GM21423 (cell line): ENCODE data around the gene HRG.
"Not testable (repeated sequence)": the region's sequence is repeated elsewhere in the genome, so short reads cannot be mapped to it uniquely, and the experiment has no call there.

Experiments used
- ATAC-seq: cut with Tn5 transposase; IDR thresholded peaks from one replicate; pipeline ENCODE4 v1.9.1; 2021; ENCODE audit warnings: mild to moderate bottlenecking, moderate library complexity; ENCODE audit not compliant: unreplicated experiment

The HRG gene

GRCh38 chr3:186665625-186666188 lies at the start of gene HRG:
TSS of gene HRG (plus strand) at chr3:186666014. CDS start at chr3:186666032, 18 bp downstream.
- no peak for ATAC-seq

DNA sequence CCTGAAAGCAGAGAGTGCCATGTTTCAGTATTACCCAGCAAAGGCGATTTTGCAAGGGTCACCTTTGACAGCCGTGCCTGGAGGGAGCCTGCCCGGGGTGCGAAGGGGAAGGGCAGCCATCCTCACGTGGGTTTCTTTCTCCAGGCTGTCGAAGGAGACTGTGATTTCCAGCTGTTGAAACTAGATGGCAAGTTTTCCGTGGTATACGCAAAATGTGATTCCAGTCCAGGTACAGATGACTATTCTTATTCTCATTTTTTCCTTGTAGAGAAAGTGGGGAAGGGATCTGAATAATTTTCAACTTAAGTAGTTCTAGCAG lies 49.6 kb upstream of the HRG start:
- ATAC-seq, result no peak

- ATAC-seq, result peak; percentile 95
These were observed 48.5 kb upstream of the HRG start for GRCh38 chr3:186617036-186617946.

DNA sequence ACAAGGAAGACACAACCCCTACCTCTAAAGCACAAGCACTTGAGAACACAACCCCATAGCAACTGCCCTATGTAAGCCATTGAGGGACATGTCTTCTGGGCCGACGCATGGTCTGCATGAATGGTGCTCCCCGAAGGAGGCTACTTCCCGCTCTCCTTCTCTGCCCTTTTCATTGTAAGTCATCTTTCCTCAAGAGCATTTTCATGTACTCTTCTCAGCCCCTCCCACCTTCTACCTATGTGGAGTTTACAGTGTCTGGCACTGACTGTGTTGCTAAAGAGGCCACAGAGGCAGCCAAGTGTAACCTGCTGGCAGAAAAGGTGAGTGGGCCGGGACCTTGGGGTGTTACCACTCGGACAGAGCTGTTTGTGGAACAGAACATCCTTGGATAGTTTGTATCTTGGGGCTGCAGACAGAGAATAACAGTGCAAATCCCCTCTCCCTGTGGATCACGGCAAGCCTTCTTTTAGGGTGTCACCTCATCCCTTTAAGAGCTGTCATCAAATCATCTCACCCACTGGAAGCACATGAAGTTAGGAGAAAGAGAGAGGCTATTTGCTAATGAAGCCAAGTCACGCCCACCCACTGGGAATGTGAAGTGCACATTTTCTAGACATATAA lies 47.4 kb upstream of the HRG start:
- no peak for ATAC-seq

- ATAC-seq, result no peak
These were observed 46.0 kb upstream of the HRG start for GRCh38 chr3:186619787-186620212.

GRCh38 chr3:186620213-186621092 lies 45.4 kb upstream of the HRG start:
- no peak for ATAC-seq

DNA sequence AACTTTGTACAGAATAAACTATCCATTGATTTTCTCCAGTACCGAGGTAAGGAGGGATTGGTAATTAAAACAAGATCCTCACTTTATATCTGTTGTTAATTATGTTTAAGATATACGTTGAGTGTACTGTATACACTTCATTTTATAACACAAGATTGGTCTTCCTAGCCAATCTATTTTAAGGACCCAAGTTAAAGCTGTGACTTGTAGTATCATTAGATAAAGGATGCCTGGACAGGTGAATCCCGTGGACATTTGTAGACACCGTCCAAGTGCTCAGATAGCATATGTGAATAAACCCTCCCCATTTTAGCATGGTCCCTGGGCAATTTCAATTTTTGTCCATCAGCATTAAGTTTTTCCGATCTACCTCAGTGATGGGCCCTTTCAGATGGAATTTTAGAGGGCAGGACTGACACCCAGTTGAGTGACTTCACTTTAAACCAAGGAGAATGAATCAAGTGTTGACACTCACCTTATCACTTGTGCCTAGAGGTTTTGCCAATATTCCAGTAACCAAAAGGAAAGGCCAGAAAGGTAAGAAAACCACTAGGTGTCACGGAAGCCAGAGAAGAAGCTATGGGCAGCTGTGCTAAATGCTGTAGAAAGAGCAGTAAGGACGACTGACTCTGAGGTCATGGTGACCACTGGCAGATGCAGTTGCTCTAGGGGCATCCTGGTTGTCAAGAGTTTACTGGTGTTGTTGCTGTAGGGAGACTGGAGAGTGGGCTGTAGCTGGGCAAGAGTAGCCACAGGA lies 43.7 kb upstream of the HRG start:
- ATAC-seq, result no peak

DNA sequence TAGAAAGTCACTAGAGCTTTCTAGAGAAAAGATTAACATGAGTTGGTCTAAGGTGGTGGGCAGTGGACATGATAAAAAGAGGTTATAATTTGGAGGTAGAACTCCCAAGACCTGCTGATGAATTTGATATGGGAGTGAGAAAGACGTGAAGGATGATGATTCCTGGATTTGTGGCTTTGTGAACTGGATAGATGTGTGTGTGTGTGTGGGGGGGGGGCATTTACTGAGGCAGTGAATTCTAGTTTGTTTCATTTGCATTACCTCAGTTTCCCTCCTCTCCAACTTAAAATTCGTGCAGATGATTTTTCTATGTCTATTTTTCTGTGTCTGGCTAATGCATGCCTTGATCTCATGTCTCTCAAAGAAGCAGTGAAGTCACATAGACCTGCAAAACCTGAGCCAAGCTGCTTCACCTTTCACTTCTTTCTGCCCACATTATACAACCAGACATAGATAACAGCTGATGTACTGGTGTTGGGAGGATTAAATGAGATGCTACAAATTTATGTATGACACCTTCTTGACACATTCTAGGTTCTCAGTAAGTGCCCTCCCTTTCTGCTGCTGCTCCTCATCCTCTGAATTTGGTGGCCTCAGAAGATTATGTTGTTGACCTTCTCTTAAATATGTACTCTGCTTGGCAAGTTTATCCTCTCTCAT lies 43.0 kb upstream of the HRG start:
- no peak for ATAC-seq

DNA sequence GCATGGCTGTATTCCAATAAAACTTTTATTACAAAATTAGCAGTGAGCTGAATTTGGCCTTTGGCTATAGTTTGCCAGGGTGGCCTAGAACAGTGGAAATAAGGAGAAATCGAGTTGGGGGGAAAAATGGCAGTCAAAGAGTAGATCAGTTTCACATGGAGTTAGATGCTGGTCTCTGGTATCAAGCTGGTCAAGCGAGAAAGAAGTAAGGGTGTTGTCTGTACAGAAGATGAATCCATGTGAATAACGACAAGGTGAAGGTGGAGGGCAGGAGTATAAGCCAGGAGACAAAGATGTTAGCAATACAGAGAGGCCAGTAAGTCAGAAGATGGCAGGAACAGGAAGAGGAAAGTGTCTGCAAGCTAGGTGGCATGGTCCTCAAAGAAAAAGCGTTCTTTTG lies 41.2 kb upstream of the HRG start:
- no peak for ATAC-seq

DNA sequence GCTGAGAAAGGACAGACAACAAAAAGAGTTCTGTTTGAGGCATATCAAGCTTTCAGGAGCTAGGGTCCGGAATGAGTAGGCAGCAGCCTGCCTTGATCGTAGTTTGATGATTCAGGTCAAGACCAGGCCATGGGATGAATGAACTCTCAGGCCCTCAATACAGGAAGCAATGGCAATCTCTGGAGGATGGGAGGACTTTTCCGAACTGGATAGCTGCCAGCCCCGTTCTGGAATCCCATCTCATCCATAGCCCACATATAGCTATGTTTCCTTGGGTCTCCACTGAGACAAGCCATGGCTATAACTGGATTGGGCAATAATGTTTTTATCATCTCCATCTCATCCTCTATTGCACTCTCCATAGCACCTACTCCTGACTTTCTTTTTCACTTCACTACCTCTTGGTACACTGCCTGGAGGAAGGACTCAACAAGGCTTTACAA lies 40.2 kb upstream of the HRG start:
- no peak for ATAC-seq

DNA sequence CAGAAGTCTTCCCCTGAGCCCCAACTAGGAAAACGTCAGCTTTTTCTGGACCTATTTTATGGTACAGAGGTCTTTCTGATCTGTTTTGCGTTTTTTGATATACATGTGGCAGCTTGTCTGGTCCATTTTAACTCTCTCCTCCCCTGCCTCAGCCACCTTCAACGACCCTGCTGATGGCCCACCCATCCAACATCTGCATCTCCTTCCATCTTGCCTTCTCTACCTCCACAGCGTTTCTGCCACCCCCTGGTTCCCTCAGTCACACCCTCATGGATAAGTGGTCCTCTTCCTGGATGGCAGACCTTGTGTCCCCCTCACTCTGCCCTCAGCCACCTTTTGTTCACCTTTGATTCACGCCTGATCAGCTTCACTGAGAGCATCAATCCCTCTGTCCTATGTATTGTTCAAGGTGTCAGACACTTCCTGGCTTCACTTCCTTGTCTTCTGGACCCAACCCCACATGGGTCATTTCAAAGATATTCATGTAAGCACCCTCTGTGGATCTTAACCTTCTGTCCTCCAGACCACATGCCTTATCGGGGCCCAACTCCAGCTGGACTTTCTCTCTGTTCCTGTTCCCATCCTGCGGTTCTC lies 39.5 kb upstream of the HRG start:
- ATAC-seq, result no peak

DNA sequence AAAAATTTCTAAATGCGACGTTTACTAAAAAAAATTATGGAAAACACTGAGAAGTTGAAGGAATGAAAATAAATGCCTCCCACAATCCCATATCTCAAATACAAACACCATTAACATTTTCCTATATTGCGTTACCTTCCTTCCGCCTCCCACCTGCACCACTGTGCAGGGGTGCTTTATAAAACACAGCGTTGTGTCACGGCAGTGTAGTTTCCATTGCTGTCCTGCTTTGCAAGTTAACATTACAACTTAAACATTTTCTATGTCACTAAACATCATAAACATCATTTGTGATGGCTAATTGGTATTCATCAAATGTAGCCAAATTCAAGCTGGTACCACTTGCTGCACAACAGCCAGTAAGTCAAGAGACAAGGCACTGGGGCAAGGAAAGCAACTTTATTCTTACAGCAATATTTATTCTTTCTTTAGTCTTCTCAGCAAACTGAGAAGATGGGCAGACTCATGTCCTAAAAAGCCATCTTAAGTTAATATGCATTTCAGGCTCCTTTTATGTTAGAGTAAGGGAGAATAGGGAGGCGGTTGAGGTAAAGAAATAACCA lies 37.9 kb upstream of the HRG start:
- ATAC-seq, result no peak

GRCh38 chr3:186628756-186629155 lies 37.1 kb upstream of the HRG start:
- no peak for ATAC-seq

DNA sequence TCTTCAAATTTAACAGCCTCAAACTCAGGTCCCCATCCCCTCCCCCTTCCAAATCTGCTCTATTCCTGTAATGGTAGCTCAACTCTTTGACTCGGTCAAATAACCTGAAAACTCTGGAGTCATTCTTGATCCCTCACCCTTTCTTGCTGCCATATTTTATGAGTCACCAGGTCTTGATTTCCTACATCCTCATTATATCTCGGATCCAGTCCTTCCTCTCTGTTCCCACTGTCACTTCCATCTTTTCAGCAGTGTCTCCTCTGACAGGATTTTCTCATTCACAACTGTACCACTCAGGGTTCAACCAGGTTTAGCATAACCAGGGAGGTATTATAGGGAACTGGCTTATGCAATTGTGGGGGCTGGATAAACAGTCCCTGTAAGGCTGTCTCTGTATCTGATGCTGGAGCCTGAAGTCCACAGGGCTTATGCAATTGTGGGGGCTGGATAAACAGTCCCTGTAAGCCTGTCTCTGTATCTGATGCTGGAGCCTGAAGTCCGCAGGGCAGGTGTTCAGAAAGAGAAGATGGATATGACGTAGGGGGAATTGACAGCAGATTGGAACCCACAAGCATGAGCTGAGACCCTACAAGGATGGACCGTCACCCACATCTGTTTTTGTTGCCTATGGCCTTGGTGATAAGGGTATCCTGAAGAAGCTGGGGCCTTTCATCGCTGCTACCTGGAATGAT lies 34.7 kb upstream of the HRG start:
- ATAC-seq, result no peak

DNA sequence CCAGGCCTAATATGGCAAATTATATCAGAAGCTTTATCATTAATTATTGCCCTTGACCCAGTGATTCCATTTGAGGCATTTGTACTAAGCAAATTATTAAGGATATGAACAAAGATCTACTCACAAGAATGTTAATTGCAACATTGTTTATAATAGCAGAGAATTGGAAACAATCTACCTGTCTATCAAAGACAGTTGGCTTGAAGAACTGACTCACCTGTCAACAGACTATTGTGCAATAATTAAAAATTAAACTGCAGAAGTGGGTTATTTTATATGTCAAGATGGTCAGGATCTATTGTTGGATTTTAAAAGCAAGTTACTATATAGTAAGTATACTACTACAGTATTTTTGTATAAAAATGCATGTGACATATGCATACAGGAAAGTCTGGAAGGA lies 32.3 kb upstream of the HRG start:
- ATAC-seq, result no peak

DNA sequence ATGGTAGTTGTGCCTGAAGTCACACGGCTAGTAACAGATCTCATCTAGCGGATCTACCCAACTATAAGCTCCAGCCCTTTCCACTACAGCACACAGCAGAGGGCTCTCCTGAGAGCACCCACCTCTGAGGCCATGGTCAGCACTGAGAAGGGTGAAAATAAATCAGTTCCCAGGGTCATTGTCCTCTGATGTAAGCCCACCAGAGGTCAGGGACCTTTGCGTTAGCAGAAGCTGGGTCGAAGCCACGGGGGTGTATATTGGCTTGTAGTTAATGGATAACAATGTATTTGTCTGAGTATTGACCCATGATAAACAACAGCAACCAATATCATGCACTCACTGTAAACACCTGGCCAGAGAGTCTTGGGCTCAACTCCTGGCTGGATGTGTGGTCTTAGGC lies 31.6 kb upstream of the HRG start:
- ATAC-seq, result not testable (repeated sequence)

- no peak for ATAC-seq
These were observed 30.3 kb upstream of the HRG start for GRCh38 chr3:186635532-186635931.

DNA sequence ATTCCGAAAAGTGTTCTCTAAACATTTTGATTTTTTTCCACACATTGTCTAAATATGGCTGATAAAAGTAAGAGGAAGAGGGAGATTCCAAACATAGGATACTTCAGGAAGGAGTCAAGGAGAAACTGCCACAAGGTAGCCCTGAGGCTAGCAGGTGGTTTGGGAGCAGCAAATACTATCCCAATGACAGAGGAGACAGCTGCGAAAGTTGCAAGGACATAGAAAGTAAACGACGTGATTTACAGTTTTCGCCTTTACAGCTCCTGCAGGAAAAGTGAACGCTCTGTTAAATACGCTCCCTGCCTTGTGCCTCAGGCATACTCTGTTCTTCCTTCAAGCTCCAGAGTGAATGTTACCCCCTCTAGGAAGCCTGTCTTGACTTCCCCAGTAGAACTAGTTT lies 29.3 kb upstream of the HRG start:
- no peak for ATAC-seq

DNA sequence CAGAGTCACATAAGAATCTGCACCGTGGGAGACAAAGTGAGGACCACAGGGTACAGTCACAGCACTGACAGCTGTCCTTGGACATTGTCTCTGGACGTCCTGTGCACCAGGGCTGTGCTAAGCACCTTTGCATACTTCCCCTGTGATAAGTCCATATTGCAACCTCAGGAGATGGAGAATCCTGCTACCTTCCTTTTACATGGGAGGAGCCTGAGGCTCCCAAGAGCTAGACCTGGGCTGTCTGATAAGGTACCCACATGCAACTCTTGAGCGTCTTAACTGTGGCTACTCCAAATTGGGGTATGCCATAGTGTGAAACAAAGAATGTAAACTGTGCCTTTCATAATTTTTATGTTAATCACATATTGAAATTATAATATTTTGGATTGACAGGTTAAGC lies 28.1 kb upstream of the HRG start:
- no peak for ATAC-seq
